ENCODE results near the gene OSBPL10.

- no peak for TF ChIP-seq POLR2A (IDR thresholded peaks at IDR 0.05; ENCODE audit: control extremely low read depth in 1 of 2, low read depth in 2 of 2, low read length in 2 of 2)
- TF ChIP-seq SRF (IDR thresholded peaks at IDR 0.05; ENCODE audit: low read depth, low read length) = no peak
- no peak for TF ChIP-seq CHD1 (IDR thresholded peaks at IDR 0.05; ENCODE audit: low read depth, low read length)
- TF ChIP-seq EZH2 (IDR thresholded peaks at IDR 0.05; ENCODE audit: low read depth, low read length, severe bottlenecking) = no peak
- no peak for TF ChIP-seq USF2 (IDR thresholded peaks at IDR 0.05; ENCODE audit: low read length)
- TF ChIP-seq, protein P1, sequence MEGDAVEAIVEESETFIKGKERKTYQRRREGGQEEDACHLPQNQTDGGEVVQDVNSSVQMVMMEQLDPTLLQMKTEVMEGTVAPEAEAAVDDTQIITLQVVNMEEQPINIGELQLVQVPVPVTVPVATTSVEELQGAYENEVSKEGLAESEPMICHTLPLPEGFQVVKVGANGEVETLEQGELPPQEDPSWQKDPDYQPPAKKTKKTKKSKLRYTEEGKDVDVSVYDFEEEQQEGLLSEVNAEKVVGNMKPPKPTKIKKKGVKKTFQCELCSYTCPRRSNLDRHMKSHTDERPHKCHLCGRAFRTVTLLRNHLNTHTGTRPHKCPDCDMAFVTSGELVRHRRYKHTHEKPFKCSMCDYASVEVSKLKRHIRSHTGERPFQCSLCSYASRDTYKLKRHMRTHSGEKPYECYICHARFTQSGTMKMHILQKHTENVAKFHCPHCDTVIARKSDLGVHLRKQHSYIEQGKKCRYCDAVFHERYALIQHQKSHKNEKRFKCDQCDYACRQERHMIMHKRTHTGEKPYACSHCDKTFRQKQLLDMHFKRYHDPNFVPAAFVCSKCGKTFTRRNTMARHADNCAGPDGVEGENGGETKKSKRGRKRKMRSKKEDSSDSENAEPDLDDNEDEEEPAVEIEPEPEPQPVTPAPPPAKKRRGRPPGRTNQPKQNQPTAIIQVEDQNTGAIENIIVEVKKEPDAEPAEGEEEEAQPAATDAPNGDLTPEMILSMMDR (IDR thresholded peaks at IDR 0.05; ENCODE audit: control extremely low read depth in 1 of 3, insufficient read depth in 1 of 3, low read depth in 1 of 3, low read length in 3 of 3) = no peak
- no peak for TF ChIP-seq JUND (IDR thresholded peaks at IDR 0.05; ENCODE audit: low read length)
Measured at GRCh38 chr3:31813686-31814085, 167.4 kb downstream of the OSBPL10 start.
